ENCODE results near the gene OR6S1. TPM values are rescaled to one million over a fixed set of nuclear protein-coding genes. Genes with fewer than 3 reads are reported as not detected.

The OR6S1 gene
- total RNA-seq, 1 donor from 2014 or later: not detected

DNA sequence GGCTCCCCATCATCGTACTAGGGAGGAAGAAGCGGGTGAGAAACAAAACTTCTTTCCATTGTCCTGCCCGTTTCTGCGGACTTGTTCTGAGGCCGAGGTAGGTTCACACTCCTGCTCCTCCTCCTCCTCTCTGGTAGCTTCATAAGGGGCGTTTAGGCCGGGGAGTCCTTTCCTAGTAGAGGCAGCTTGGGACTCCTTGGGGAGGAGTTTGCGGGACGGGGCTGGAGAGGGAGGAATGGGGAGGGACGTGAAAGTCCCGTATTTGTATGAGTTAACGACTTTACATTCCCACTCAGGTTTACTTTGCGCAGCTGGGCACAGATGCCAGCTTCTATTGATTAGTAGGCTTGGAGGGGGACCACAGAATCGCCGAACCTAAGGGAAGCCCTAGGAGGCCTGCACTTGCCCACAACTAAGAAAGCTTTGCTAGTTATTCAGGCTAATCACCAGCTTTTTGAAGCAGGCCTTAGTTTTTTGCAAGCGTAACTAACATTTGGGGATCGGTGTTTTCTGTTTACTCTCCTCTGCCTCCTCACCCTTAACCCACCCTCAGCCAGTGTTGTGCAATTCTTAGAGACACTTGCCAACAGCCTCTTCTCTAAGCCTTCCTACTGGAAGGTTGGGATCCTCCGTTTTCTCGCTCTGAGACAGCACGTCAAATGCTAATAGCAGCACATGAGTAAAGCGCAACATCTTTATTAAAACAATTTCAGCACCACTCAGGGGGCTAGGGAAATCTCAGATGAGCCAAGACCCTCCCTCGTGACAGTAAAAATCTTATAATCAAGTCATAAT, 43.4 kb upstream of the OR6S1 start:
- TF ChIP-seq, protein P1, sequence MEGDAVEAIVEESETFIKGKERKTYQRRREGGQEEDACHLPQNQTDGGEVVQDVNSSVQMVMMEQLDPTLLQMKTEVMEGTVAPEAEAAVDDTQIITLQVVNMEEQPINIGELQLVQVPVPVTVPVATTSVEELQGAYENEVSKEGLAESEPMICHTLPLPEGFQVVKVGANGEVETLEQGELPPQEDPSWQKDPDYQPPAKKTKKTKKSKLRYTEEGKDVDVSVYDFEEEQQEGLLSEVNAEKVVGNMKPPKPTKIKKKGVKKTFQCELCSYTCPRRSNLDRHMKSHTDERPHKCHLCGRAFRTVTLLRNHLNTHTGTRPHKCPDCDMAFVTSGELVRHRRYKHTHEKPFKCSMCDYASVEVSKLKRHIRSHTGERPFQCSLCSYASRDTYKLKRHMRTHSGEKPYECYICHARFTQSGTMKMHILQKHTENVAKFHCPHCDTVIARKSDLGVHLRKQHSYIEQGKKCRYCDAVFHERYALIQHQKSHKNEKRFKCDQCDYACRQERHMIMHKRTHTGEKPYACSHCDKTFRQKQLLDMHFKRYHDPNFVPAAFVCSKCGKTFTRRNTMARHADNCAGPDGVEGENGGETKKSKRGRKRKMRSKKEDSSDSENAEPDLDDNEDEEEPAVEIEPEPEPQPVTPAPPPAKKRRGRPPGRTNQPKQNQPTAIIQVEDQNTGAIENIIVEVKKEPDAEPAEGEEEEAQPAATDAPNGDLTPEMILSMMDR (IDR thresholded peaks at IDR 0.05; ENCODE audit: insufficient read depth, low read length, poor library complexity, severe bottlenecking): no peak
- Histone ChIP-seq H3K36me3 (ENCODE audit: control insufficient read depth, insufficient read depth, low read length) (no peaks in the 10 kb centered on the region), H3K27me3 (ENCODE audit: control insufficient read depth, insufficient read depth, low read length) (no peaks in the 10 kb centered on the region), H3K4me3 (ENCODE audit: low read depth, low read length) (peak overlapping the region; percentile 42)
- no peak for DNase-seq (ENCODE audit: low read depth)

DNA sequence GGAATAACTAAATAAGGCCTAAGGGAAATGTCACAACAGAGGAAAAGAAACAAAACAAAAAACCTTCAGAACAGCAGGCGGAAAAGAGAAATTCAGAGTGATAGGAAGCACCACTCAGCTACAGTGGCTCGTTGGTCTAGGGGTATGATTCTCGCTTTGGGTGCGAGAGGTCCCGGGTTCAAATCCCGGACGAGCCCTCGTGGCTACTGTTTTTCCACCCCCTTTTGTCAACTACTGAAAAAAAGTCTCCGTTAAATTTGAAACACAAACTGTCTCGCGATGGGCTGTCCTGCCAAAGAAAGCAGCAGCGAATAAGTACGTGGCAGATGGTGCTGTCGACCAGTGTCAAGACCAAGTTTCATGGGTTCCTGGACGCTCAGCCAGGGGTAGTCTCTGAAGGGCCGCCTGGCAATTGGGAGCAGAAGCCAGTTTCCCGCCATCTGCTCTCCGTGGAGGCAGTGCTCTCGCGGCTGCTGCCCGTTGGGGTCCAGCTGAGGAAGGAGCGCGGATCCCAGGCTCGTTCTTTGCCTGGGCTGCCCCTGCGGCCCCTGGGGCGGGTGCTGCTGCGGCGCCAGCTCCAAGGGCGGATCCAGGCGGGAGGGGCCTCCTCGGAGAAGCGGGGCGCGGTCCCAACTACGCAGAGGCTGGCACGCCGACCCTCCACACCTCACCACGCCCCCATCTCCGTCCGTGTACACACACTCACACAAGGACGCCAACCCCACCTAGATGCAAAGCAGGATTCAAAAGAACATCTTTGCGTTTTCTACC, 42.6 kb upstream of the OR6S1 start, which contains the start of gene RNASE4:
RNASE4 (plus strand) TSS at position 670 of the 771 bp plus-strand sequence. CDS start 14,812 bp downstream, outside the sequence.
- Histone ChIP-seq H3K27me3 (ENCODE audit: control insufficient read depth, insufficient read depth, low read length) (no peaks in the 10 kb centered on the region), H3K4me3 (ENCODE audit: low read depth, low read length) (peak within 1 kb of the TSS; percentile 63), H3K36me3 (ENCODE audit: control insufficient read depth, insufficient read depth, low read length) (no peaks in the 10 kb centered on the region)
- no peak for DNase-seq (ENCODE audit: low read depth)
- TF ChIP-seq, protein P1 (IDR thresholded peaks at IDR 0.05; ENCODE audit: insufficient read depth, low read length, poor library complexity, severe bottlenecking): no peak

DNA sequence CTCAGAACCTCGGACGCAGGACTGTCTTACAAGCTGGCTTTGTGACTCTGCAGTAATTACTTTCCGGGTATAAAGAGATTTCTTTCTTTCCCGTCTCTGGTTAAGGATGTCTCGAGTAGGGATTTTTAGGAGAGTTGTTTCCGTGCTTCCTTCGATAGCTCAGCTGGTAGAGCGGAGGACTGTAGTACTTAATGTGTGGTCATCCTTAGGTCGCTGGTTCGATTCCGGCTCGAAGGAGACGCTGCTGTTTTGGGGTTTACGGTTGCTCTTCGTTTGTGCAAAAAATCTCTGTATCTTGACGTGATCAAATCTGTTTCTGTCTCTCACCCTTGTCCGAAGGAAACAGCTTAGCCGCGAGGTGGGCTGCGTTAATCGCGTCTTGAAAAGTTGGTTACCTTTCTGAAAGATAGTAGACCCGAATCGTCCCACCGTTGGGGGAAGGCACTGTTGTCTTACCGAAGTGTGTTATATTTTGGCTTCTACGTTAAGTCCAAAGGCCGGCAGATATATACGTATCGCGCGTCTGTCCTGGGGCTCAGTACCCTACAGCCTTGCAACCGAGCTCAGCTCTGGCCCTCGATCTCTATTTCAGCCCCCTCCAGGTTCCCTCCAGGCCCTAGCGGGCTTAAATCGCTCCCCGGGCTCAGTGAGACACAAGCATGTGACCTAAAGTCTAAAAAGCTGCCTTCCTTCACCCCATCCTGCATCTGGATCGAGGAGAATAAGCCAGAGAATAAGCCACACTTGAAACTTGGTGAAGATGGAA, 41.8 kb upstream of the OR6S1 start:
- TF ChIP-seq, protein P1 (IDR thresholded peaks at IDR 0.05; ENCODE audit: insufficient read depth, low read length, poor library complexity, severe bottlenecking): no peak
- no peaks in the 10 kb centered on the region for H3K27me3 ChIP-seq (ENCODE audit: control insufficient read depth, insufficient read depth, low read length)
- no peak for DNase-seq (ENCODE audit: low read depth)
- H3K4me3 ChIP-seq (ENCODE audit: low read depth, low read length): peak overlapping the region; percentile 63
- no peaks in the 10 kb centered on the region for H3K36me3 ChIP-seq (ENCODE audit: control insufficient read depth, insufficient read depth, low read length)

DNA sequence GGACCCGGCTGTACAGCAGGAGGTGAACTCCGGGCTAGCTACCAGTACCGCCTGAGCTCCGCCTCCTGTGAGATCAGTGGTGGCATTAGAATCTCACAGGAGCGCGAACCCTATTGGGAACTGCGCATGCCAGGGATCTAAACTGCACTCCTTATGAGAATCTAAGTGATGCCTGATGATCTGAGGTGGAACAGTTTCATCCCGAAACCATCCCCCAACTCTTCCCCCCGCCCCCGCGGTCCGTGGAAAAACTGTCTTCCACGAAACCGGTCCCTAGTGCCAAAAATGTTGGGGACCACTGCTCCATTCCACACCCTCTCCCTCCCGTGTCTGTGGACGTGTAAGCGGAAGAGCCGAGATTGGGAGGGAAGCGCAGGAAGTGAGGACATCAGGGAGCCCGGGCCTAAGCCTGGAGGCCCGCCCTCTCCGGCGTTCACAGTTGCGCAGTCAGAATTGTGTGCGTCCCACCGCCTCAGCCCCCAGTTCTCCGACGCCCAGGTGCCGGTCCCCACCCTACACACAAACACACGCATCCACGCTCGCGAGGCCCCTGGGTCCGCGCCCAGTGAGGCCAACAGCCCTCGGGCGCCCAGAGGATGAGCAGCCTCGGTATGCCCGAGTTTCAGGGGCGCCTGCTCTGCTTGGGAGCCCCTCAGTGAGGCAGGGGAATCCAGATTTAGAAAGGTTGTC, 41.1 kb upstream of the OR6S1 start:
- Histone ChIP-seq H3K27me3 (ENCODE audit: control insufficient read depth, insufficient read depth, low read length) (no peaks in the 10 kb centered on the region), H3K36me3 (ENCODE audit: control insufficient read depth, insufficient read depth, low read length) (no peaks in the 10 kb centered on the region), H3K4me3 (ENCODE audit: low read depth, low read length) (peak overlapping the region; percentile 63)
- no peak for DNase-seq (ENCODE audit: low read depth)
- TF ChIP-seq, protein P1 (IDR thresholded peaks at IDR 0.05; ENCODE audit: insufficient read depth, low read length, poor library complexity, severe bottlenecking): peak; percentile 15

DNA sequence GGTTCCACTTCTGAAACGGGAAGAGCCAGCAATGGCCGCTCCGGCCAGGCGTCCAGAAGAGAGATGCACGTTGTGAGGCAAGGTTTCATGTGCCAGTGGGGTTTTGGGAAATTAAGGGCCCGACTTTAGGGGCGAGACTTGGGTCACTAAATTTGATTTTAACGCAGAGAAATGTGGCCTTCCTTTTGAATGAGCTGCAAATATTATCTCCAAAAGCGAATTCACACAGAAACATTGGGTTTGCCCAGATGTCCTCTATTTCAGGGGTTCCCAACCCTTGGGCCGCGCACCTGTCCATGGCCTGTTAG, 40.6 kb upstream of the OR6S1 start:
- no peak for DNase-seq (ENCODE audit: low read depth)
- H3K27me3 ChIP-seq (ENCODE audit: control insufficient read depth, insufficient read depth, low read length): no peaks in the 10 kb centered on the region
- H3K36me3 ChIP-seq (ENCODE audit: control insufficient read depth, insufficient read depth, low read length): no peaks in the 10 kb centered on the region
- H3K4me3 ChIP-seq (ENCODE audit: low read depth, low read length): peak overlapping the region; percentile 63
- TF ChIP-seq, protein P1 (IDR thresholded peaks at IDR 0.05; ENCODE audit: insufficient read depth, low read length, poor library complexity, severe bottlenecking): no peak

All from kidney epithelial cell (primary cell).